NCI-H1436 treated with DMSO at 0.1 percent for 48 hours (cell line): Measurements from ENCODE around the gene RGS6.

ENCODE experiments used
- DNase-seq: peaks from one replicate; lab custom pipeline; 2025; lab: John Stamatoyannopoulos, UW

RGS6 gene

DNA sequence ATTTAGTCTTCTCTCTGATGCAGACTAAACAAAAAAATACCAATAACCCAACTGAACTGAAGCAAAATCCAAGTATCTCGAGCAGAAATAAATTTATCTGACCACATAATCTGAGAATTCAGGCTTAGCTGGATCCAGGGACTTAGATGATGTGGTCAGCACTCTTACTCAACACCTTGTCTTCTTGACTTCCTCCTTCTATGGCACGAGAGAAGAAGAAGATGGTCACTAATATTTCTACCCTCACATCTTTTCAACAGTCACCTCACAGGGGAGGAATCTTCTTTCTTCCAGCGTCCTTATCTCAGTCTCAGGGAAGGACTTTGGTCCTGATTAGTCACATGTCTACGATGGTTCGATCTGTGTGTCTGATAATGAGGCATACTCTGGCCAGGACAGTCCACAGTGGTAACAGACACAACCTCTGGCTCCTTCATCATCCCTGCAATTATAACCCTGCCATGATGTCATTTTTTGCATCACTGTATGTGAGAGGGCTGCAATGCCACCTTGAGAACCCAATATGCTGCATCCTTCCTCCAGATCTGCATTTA lies 15.8 kb downstream of the RGS6 start:
- no peak for DNase-seq

DNA sequence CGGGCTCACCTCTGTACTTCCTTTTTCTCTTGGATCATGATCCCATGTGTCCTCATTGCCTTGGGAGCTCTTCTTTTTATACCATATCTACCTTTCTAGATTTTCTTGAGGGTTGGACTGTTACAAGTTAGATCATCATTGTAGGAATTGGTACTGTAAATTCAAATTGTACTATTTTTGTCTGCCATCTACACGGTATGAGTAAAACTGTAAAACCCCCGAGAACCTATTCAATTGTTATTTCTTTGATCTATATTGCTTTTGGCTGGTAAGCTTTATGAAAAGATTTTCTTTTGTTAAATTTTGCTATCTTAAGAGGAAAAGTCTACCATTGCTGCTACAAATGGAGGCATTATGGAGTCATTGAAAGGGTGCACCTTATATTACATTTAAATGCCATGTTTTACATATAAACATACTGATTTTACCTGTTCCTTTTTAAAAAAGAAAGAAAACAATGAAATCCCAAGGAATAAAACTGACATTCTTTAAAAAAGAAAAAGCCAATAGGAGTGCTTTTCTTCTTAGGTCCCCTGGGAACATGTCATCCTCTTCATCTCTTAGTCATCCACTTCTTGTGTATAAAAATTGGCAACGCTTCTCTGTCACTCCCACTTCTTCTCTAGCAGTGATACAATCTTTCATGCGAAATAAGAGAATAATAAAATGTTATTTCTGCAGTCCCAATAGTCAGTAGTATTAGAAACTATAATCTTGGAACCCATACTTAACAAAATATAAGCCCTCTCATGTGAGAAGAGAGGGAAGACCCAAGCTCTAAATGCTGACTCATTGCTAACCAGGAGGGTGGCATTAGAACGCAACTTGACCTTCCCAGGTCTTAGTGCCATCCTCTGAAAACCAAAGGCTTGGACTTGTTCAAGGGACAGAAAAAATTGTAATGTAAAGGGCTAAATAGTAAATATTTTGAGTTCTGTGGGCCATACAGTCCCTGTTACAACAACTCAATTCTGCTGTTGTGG lies 20.4 kb downstream of the RGS6 start:
- no peak for DNase-seq

DNA sequence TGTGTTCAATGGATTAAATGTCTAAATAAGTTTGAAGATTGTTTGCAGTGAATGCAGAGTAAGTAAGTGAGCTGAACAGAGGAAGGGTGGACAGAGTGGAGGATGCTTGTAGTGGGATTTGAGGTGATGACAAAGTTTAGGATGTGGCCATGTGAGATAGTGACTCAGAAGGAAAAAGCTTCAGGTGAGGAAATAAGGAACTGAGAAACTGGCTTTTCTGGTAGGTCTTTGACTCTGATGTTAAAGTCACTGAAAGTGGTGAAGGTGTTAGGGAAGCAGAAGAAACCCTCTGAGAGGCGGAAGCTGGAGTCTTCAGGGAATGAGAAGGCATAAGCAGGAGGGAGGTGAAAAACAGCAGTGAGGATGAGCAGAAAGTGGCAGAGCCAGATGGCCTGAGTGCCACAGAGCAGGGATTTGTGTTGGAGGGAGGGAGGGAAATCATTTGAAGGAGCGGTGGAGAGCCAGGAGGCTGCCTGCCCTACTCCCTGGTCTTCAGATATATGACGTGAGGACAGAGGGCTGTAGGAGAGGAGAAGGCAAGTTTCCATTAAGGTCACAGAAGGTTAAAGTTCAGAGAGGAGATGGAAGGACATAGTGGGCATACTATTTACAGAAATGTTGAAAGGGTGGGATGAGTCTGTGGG lies 24.8 kb downstream of the RGS6 start:
- no peak for DNase-seq

DNA sequence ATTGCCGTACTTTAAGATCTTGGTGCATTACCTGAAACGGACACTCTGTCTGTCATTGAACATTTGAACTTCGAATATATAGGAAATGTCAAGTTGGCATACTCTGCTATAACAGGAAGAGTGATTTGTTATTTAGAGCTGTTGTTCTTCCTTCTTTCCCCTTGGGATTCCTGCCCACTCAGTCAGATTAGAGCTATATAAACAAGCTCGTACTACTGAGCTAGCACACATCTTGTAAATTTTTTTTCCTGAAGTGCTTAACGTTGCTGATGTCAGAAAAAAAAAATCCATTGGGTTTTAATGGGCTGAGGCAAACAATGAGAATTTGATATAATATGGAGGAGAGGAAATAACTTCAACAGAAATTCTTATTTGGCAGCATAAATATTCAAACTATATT lies 26.8 kb downstream of the RGS6 start:
- no peak for DNase-seq

DNA sequence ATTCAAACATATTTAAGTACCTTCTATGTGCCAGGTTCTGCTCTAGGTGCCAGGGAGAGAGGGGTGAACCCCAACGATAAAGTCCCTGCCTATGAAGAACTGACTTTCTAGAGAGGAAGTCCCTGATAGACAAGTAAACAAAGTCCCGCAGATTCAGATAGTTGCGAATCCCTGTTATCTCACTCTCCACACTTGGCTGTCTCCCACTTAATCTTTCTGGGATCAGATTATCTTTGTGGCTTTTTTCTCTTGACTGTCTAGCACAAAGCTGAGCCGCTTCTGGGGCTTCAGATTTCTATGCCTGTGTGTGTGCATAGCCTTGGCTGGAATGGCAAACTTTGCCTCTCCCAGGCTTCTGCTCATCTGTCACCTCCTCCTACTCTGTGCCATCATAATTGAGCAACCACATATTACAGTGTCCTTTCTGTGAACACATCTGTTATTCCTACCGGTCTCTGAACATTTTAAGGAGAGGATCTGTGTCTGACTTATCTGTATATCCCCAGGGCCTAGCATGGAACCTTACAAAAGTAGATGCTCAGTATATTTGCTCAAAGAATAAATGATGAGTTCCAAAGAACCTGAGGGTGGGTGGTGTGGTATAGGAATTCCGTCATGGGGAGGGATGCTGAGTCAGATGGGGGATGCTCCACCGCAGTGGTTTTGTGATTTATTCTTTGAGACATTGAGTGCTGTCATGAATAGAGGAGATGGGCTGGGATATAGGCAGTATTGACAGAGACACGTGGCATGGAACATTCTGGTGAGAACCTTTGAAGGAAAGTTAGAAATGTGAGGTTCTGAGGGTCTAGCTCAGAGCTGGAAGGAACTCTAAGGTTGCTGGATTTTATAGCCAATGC lies 28.5 kb downstream of the RGS6 start:
- DNase-seq: no peak

DNA sequence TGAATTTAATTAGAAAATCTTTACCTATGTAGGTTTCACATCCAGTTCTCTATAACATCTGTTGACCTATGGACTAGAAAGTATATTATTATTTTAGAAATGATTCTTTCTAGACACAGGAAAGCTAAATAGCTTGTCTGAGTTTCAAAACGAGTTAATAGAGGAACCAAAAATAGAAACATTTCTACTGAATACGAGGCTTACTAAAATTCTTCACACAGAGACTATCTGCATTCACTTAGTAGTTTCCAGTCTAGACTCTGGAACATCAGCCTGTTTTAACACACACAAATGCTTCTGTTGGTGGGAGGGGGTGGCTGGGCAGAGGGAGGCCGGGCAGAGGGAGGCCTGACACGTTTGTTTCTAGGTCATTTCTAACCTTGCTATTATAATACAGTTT lies 29.7 kb downstream of the RGS6 start:
- no peak for DNase-seq

DNA sequence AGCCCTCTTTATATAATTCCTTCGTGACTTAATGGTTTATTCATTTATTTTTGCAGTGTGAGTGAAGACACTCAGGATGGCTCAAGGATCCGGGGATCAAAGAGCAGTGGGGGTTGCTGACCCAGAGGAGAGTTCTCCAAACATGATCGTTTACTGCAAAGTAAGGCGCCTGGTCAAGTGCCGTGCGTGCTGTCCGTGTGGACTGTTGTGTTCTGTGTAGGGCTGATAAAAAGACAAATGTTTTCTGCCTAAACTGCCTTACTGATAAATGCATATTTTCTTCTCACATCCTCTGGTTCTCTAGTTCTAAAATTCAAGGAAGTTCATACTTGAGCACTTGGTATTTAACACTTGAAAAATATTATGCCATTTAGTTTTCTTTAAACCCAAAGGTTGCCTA lies 32.5 kb downstream of the RGS6 start:
- DNase-seq: no peak

DNA sequence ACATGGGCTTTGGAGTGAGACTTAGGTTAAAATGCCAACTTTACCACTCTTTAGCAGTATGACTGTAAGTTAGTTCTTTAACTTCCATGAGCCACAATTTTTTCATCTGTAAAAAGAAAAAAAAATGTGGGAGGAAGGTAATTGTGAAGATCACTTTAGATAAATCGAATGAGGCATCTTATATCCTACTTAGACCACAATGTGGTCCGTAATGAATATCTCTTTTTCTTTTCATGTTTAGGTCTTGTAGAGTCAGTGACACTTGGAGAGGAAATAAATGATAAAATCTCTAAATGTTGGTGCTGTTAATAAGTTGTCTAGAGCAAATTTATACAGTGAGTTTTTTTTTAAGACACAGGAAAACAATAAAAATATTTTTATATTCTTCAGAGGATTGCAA lies 34.3 kb downstream of the RGS6 start:
- no peak for DNase-seq

DNA sequence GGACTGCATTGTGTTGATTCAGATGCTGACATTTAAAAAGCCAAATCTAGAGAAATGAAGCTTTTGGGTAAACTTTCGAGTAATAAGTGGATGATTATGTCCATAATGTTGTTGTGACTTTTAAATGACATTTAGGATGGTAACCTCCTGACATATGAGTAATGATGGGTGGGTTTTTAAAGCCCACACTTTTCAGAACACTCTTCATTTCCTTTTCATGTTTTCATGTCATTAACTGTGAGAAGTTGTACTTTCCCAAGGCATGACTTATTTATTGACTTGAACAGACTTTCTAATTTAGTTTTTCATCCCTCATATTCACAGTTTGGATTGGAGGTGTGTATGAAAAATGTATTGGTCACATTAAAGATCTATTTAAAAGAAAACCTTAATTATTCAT lies 35.5 kb downstream of the RGS6 start:
- DNase-seq: no peak

DNA sequence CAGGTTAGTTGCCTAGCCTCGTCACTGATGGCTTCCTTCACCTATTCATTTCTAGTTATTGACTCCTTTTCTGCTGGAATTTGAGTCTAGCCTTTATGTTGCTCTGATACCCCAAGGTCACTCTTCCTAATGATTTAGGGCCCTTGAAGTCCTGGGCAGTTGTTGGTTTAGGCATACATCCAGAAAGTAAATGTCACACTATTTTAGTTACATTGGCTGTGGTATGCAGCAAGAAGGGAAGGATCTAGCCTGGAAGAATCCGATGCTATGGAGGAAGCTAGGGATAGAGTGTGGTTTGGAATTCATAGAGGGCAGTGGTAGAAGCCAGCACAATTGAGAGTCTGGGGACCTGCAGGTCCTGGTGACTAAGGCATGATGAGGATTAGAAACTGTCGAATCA lies 38.0 kb downstream of the RGS6 start:
- no peak for DNase-seq

DNA sequence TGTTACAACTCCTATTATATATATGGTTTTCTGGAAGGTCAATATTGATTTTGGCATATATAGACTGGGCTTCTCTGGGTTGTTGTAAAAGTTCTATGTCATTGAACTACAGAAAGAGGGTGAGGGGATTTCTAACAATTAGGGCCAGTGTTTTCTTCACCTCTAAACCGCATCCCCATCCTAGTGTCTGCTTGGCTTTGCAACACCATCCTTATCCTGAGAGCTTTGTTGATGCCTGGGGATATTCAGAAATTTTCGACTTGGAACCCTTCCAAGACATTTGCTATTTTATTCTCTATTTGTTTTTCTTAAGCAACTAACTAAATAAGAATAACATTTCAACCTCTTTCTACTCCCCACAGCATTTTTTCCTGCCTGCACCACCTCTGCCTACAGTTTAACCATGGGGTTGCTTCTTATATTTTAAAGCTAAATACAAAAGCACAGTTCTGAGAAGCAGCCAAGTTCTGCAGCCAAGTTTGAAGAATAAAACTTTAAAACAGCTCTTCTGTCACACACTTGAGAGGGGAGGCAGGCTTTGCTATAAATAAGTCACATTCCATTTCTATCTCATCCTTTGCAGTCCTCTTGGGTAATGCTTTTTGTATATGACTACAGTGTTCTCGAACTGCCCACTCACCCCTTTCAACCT lies 53.4 kb downstream of the RGS6 start:
- DNase-seq: no peak

DNA sequence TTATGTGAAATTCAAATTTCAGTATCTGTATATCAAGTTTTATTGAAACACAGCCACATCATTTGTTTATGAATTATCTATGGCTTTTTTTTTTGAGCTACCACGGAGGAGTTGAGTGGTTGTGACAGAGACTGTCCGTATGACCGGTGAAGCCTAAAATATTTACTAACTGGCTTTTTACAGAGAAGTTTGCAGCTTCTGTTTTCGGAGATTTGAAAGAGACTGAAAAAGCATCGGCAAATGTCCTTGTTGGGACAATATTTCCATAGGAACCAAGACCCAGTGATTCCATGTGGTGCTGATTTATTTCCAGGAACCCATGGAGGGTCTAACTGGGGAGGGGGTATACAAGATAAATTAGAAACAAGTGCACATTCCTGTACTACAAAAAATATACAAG lies 56.2 kb downstream of the RGS6 start:
- DNase-seq: no peak

DNA sequence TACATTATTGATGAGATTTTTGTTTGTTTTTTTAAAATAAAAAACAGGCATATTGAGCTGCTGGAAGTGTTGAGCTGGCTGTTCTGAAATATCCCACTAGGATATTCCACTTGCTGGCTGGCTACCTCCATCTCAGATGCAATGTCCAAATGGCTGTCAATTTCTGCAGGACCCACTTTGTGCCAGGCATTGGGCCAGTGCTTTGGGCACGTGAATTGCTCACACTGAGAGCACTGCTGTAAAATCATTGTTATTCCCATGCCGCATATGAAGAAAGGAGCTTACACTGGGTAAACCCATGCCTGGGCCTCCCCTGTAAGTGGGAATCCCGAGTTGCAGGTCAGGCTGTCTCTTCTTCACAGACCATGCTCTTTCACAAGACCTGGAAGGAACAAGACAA lies 56.7 kb downstream of the RGS6 start:
- no peak for DNase-seq

DNA sequence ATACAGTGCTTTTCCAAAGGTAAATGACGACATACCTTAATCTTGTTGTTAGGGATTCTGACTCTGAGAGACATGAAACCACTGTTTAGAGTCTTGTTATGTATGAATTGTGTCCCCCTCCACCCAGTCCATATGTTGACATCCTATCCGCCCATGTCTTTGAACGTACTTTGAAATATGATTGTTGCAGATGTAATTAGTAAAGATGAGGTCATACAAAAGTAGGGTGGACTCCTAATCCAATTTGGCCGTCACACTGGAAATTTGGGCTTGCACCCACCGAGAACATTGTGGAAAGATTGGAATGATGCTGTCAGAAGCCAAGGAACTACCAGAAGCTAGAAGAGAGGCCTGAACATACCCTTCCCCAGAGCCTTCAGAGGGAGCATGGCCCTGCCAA lies 62.2 kb downstream of the RGS6 start:
- no peak for DNase-seq

DNA sequence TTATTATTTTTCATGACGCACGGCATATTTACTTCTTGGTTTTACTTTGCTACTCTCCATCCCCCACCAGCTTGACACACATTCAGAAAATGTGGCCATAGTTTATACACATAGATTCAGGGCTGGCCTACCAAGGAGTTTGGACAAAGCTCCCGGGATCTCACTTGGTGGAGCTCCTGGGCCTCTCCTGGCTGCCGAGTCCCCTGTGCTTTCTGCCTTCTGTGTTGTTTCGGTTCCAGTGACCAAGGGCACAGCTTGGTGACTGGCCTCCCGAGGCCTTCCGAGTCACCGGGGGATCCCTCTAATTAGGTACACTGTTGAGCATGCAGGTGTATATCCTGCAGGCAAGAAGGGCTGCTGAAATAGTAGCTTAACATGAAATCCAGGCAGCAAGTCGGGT lies 63.5 kb downstream of the RGS6 start:
- DNase-seq: no peak

DNA sequence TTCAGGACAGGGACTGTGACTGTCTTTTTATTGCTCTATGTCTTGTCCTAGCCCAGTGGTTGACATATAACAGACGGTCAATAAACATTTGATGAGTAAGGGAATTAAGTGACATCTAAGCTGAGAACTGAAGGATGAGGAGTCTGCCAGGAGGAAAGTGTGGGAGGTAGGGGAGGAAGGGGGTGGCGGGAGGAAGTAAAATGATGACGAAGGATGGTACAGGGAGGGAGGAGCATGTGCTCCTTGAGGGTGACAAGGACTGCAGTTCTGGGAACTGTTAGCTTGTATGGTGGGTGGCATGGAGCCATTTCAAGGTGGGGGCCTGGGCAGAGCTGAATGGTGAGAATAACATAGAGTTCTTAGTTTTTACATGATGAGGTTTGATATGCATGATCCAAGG lies 64.4 kb downstream of the RGS6 start:
- no peak for DNase-seq

DNA sequence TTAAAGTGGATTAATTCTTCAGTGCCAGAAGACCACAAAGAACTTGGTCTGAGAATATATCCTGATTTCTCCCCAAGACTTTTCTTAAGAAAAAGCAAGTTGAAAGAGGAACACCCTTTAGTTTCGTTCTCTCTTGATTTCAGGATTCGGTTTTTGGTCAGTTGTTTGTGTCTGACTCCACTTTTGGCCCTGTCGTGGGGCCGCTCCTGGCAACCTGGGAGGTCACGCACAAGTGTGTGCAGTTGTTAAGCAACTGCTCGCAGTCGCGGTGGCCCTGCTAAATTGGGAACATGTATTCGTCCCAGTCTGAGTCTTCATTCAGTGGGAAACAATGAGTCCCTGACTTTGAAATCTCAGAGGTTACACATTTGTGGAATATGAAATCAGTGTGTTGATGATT lies 68.7 kb downstream of the RGS6 start:
- no peak for DNase-seq

DNA sequence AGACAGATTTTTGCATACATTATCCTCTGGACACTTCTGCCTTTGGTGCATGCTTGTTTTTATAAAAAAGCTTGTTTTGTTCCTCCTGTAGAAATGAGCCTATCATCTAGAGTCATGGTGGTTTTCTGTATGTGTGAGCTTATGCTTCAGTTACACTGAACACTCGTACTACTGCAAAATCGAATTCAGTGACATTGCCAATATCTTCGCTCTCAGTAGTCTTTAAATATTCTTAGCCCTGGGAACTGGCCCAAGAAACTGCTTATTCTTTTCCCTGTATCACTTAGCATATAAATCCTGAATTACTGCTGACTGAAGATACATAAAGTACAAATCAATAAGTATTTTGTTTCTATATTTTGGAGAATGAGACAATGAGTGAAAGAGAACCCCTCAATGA lies 70.5 kb downstream of the RGS6 start:
- DNase-seq: no peak

DNA sequence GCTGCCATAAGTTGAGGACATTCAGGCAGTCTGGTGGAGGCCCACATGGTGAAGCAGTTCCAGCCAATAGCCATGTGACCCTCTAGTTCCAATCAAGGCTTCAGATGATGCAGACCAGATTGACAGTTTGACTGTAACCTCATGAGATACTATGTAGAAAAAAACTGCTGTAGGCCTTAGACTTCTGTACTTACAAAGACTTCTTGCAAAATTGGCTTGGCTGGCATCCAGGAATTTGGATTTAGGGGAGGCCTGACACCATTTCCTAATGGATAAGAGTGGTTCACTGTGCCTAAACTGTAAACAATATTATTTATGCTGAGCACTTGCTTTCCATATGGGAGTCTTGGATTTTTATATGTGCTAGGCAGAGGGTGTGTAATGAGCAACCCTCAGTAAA lies 76.4 kb downstream of the RGS6 start:
- DNase-seq: no peak

DNA sequence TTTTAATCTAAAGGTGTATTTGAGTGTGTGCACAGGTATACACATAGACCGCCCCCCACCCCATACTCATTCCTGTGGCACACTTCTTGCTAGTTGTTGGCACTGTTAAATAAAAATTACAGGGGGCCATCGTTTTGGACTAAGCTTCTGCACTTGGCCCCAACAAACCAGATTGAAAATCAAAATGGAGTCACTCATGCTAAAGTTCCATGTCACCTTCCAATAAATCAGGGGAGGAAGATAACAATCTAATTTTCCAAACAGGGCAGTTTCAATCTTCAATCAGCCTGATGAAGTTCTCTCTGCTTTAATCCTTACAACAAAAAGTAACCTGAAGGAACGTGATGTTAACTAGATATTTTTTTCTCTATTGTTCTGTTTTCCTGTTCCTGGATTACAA lies 78.2 kb downstream of the RGS6 start:
- no peak for DNase-seq

DNA sequence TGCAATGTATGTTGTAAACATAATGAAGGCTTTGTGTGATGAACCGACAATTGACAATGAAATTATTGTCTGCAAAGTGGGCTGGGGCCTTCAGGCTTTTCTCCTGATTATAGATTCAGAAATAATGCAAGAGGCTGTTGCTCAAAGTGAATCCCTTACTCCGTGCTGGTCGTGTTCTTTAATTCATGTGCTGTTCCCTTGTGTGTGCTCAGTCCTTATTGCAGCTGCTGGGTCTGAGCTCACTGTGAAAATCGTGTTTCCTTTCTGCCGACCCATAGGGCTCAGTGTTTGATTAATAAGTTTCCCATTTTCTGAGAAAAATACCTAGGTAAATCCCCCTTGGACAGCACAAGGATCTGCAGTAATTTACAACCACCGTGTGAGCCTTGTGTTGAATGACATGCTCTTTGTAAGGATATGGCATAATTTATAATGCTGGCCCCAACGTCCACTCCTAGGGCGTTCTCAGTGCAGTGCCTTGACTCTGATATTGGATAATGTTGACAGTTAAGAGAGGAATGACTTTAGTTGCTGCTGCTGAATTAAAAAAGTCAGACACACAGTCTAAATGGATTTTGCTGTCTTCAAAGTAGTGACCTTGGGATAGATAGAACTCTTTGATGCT lies 81.6 kb downstream of the RGS6 start:
- no peak for DNase-seq
